HepG2 (cell line): ENCODE measurements around the gene SLC17A9. TPM values are rescaled to one million over a fixed set of nuclear protein-coding genes. Genes with fewer than 3 reads are reported as not detected.
A peak's percentile ranks its signal among the peaks of the same experiment; 100 is the strongest.

ENCODE experiments used
- ARHGAP35 ChIP-seq: sonication (generic); formaldehyde crosslinking; IDR thresholded peaks from 2 replicates; pipeline ENCODE4 v1.9.0; 2022; ENCODE audit warnings: mild to moderate bottlenecking, inconsistent platforms, moderate library complexity, missing genetic modification reagents, borderline replicate concordance
- CHD2 ChIP-seq: IDR thresholded peaks from 2 replicates; pipeline ENCODE4 v1.6.1; 2011; ENCODE audit warnings: low read depth, low read length, improper control_type of control experiment
- KAT2B ChIP-seq: fragments of 150-350 bp; IDR thresholded peaks from 2 replicates; pipeline ENCODE4 v1.6.1; 2014; ENCODE audit warnings: low read depth, low read length, borderline replicate concordance
- MED13 ChIP-seq: sonication (generic); formaldehyde crosslinking; IDR thresholded peaks from 2 replicates; pipeline ENCODE4 v1.5.0; 2020; ENCODE audit warnings: missing genetic modification reagents
- MIER3 ChIP-seq: IDR thresholded peaks from 2 replicates; pipeline ENCODE4 v1.6.1; 2016; ENCODE audit warnings: missing compliant biosample characterization, borderline replicate concordance
- NFKBIZ ChIP-seq: IDR thresholded peaks from 2 replicates; pipeline ENCODE4 v1.6.1; 2018; ENCODE audit warnings: missing genetic modification reagents, missing compliant biosample characterization
- POLR2G ChIP-seq: fragments of 200-400 bp; formaldehyde crosslinking; IDR thresholded peaks from 2 replicates; pipeline ENCODE4 v1.6.1; 2018; ENCODE audit warnings: mild to moderate bottlenecking, low read depth, low read length, moderate library complexity
- RXRA ChIP-seq: sonication (generic); formaldehyde crosslinking; IDR thresholded peaks from 2 replicates; pipeline ENCODE4 v1.5.1; 2020; ENCODE audit warnings: missing genetic modification reagents
- TCF7L2 ChIP-seq: IDR thresholded peaks from 2 replicates; pipeline ENCODE4 v1.6.1; 2011; ENCODE audit warnings: mild to moderate bottlenecking, low read depth, low read length, moderate library complexity
- ZBTB42 ChIP-seq: sonication (generic); formaldehyde crosslinking; IDR thresholded peaks from 2 replicates; pipeline ENCODE4 v1.5.0; 2020; ENCODE audit warnings: mild to moderate bottlenecking, missing genetic modification reagents
- ZNF256 ChIP-seq: sonication (generic); formaldehyde crosslinking; conservative IDR thresholded peaks from 2 replicates; pipeline ENCODE4 v1.4.0; 2020; ENCODE audit warnings: missing genetic modification reagents
- ZNF333 ChIP-seq: sonication (generic); formaldehyde crosslinking; IDR thresholded peaks from 2 replicates; pipeline ENCODE4 v1.4.0; 2020; ENCODE audit warnings: mild to moderate bottlenecking, missing genetic modification reagents, borderline replicate concordance
- ZNF431 ChIP-seq: sonication (generic); formaldehyde crosslinking; IDR thresholded peaks from 2 replicates; pipeline ENCODE4 v1.9.0; 2022; ENCODE audit warnings: missing genetic modification reagents, low read depth, mild to moderate bottlenecking, borderline replicate concordance
- ZNF496 ChIP-seq: sonication (generic); formaldehyde crosslinking; IDR thresholded peaks from 2 replicates; pipeline ENCODE4 v1.8.1; 2023; ENCODE audit warnings: mild to moderate bottlenecking, moderate library complexity, missing genetic modification reagents; ENCODE audit not compliant: insufficient replicate concordance
- ZNF563 ChIP-seq: sonication (generic); formaldehyde crosslinking; IDR thresholded peaks from 2 replicates; pipeline ENCODE4 v1.8.0; 2022; ENCODE audit warnings: mild to moderate bottlenecking, moderate library complexity, missing genetic modification reagents
- ZNF619 ChIP-seq: sonication (generic); formaldehyde crosslinking; IDR thresholded peaks from 2 replicates; pipeline ENCODE4 v1.4.0; 2020; ENCODE audit warnings: mild to moderate bottlenecking, missing genetic modification reagents
- ZNF7 ChIP-seq: IDR thresholded peaks from 2 replicates; pipeline ENCODE4 v1.6.1; 2016; ENCODE audit warnings: missing biosample characterization, missing genetic modification reagents
- ZNF720 ChIP-seq: sonication (generic); formaldehyde crosslinking; IDR thresholded peaks from 2 replicates; pipeline ENCODE4 v1.4.0; 2020; ENCODE audit warnings: missing genetic modification reagents
- ZNF749 ChIP-seq: sonication (generic); formaldehyde crosslinking; IDR thresholded peaks from 2 replicates; pipeline ENCODE4 v1.8.0; 2022; ENCODE audit warnings: mild to moderate bottlenecking, missing genetic modification reagents, moderate library complexity, borderline replicate concordance
- polyA plus RNA-seq, 8 experiments: library from polyadenylated mRNA; depleted of rRNA in 3 of 8; stranded (reverse) in 7 of 8; unstranded in 1 of 8; fragments of >200 nt; fragmentation: Illumina TruSeq in 4 of 8; extraction: Trizol in 4 of 8; gene quantifications; 2 replicates each; pipeline versions ENCODE4 v1.2.1 to v1.2.3, GENCODE V29; 2011 to 2016; ENCODE audit warnings: low read depth in 4 of 8, missing spikeins in 1 of 8, mixed read lengths in 1 of 8; ENCODE audit not compliant: insufficient read depth in 1 of 8
- total RNA-seq, 5 experiments: library from RNA; depleted of rRNA; stranded (reverse); fragments of >200 nt; fragmentation: Illumina TruSeq; extraction: Trizol; gene quantifications; 2 replicates each; pipeline ENCODE4 v1.2.3, GENCODE V29; 2016; ENCODE audit warnings: low read depth in 1 of 5
- TF ChIP-seq, protein P1 (sequence below): sonication (generic); formaldehyde crosslinking; IDR thresholded peaks from 2 replicates; pipeline ENCODE4 v1.8.1; 2023; ENCODE audit warnings: mild to moderate bottlenecking, inconsistent platforms, moderate library complexity, missing genetic modification reagents, borderline replicate concordance
- TF ChIP-seq, protein P2 (sequence below): sonication (generic); formaldehyde crosslinking; IDR thresholded peaks from 2 replicates; pipeline ENCODE4 v1.5.0; 2020; ENCODE audit warnings: missing genetic modification reagents, mild to moderate bottlenecking, borderline replicate concordance
- TF ChIP-seq, protein P3 (sequence below): sonication (generic); formaldehyde crosslinking; IDR thresholded peaks from 2 replicates; pipeline ENCODE4 v1.9.0; 2021; ENCODE audit warnings: mild to moderate bottlenecking, missing genetic modification reagents

Gene SLC17A9
- total and polyA plus RNA-seq, 2 of the 13 experiments (the other 11 are each of a cell fraction or from before 2014, with no cell fraction given): 110 to 191 TPM

DNA sequence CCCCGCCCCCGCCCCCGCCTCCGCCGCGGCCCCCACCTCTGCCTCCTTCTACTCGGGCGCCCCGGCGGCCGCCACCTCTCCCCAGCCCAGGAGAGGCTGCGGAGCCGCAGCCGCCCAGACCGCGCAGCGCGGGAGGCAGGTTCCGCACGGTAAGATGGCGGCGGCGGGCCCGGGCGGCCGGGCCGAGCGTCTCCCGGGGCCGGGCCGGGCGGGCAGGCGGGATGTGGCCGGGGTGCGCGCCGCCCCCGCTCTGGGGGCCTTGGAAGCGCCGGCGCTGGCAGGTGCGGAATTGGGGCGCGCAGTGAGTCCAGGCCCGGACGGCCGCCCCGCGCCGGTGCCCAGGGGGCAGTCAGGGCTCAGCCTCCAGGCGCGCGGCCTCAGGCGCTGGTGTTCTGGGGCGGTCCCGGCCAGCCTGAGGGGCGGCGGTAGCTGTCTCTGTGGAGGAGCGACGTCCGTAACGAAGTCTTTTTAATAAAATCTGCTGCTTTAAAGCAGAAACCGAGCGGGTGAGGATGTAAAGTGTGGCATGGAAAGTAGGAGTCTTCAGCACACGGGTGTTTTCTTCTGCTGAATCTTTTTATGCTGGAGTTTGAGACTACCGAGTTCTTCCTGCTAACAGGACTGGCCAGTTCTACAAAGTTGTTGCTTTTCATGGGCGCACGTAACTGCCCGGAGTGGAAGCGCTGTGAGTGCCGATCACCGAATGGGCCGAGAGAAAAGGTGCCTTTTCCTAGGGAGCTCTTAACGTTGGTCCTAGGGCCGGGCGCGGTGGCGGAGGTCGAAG lies 14.2 kb upstream of the SLC17A9 start, which contains the start of gene GID8 (continued):
- TF ChIP-seq, protein P1, sequence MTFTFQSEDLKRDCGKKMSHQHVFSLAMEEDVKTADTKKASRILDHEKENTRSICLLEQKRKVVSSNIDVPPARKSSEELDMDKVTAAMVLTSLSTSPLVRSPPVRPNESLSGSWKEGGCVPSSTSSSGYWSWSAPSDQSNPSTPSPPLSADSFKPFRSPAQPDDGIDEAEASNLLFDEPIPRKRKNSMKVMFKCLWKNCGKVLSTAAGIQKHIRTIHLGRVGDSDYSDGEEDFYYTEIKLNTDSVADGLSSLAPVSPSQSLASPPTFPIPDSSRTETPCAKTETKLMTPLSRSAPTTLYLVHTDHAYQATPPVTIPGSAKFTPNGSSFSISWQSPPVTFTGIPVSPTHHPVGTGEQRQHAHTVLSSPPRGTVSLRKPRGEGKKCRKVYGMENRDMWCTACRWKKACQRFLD (CRISPR knock-in tag): no peak
- TF ChIP-seq ZNF619 (CRISPR knock-in tag) (peak; percentile 90; the same call in 1 of the 2 replicates), RXRA (CRISPR knock-in tag) (no peak), ZNF333 (CRISPR knock-in tag) (no peak), NFKBIZ (no peak), MIER3 (peak; percentile 20; the same call in 1 of the 2 replicates), ZNF431 (CRISPR knock-in tag) (peak; percentile 43; the same call in 1 of the 2 replicates), ZNF496 (CRISPR knock-in tag) (no peak), ZNF720 (no peak), POLR2G (no peak), ARHGAP35 (no peak), TCF7L2 (no peak), MED13 (CRISPR knock-in tag) (no peak), CHD2 (no peak; the same call in 1 of the 2 replicates), ZNF749 (CRISPR knock-in tag) (peak; percentile 58; the same call in 1 of the 2 replicates), KAT2B (no peak), ZBTB42 (CRISPR knock-in tag) (no peak), ZNF563 (no peak), ZNF256 (CRISPR knock-in tag) (no peak), ZNF7 (no peak)
- TF ChIP-seq, protein P2, sequence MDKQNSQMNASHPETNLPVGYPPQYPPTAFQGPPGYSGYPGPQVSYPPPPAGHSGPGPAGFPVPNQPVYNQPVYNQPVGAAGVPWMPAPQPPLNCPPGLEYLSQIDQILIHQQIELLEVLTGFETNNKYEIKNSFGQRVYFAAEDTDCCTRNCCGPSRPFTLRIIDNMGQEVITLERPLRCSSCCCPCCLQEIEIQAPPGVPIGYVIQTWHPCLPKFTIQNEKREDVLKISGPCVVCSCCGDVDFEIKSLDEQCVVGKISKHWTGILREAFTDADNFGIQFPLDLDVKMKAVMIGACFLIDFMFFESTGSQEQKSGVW (CRISPR knock-in tag): peak; percentile 96; the same call in 1 of the 2 replicates
- TF ChIP-seq, protein P3, sequence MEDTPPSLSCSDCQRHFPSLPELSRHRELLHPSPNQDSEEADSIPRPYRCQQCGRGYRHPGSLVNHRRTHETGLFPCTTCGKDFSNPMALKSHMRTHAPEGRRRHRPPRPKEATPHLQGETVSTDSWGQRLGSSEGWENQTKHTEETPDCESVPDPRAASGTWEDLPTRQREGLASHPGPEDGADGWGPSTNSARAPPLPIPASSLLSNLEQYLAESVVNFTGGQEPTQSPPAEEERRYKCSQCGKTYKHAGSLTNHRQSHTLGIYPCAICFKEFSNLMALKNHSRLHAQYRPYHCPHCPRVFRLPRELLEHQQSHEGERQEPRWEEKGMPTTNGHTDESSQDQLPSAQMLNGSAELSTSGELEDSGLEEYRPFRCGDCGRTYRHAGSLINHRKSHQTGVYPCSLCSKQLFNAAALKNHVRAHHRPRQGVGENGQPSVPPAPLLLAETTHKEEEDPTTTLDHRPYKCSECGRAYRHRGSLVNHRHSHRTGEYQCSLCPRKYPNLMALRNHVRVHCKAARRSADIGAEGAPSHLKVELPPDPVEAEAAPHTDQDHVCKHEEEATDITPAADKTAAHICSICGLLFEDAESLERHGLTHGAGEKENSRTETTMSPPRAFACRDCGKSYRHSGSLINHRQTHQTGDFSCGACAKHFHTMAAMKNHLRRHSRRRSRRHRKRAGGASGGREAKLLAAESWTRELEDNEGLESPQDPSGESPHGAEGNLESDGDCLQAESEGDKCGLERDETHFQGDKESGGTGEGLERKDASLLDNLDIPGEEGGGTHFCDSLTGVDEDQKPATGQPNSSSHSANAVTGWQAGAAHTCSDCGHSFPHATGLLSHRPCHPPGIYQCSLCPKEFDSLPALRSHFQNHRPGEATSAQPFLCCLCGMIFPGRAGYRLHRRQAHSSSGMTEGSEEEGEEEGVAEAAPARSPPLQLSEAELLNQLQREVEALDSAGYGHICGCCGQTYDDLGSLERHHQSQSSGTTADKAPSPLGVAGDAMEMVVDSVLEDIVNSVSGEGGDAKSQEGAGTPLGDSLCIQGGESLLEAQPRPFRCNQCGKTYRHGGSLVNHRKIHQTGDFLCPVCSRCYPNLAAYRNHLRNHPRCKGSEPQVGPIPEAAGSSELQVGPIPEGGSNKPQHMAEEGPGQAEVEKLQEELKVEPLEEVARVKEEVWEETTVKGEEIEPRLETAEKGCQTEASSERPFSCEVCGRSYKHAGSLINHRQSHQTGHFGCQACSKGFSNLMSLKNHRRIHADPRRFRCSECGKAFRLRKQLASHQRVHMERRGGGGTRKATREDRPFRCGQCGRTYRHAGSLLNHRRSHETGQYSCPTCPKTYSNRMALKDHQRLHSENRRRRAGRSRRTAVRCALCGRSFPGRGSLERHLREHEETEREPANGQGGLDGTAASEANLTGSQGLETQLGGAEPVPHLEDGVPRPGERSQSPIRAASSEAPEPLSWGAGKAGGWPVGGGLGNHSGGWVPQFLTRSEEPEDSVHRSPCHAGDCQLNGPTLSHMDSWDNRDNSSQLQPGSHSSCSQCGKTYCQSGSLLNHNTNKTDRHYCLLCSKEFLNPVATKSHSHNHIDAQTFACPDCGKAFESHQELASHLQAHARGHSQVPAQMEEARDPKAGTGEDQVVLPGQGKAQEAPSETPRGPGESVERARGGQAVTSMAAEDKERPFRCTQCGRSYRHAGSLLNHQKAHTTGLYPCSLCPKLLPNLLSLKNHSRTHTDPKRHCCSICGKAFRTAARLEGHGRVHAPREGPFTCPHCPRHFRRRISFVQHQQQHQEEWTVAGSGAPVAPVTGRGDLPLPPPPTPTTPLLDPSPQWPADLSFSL (CRISPR knock-in tag): no peak
